PC-9 (cell line): Measurements from ENCODE around the gene SORBS2.

Experiments
- EZH2 ChIP-seq: fragments of 200-600 bp; sonication (generic); IDR thresholded peaks from 2 replicates; pipeline ENCODE4 v1.8.0; 2017; ENCODE audit warnings: antibody characterized with exemption, low read depth
- TF ChIP-seq, protein P1 (sequence below): fragments of 200-600 bp; sonication (generic); conservative IDR thresholded peaks from 2 replicates; pipeline ENCODE4 v1.6.1; 2017; ENCODE audit warnings: mixed run types, antibody characterized with exemption, mild to moderate bottlenecking, moderate library complexity

DNA sequence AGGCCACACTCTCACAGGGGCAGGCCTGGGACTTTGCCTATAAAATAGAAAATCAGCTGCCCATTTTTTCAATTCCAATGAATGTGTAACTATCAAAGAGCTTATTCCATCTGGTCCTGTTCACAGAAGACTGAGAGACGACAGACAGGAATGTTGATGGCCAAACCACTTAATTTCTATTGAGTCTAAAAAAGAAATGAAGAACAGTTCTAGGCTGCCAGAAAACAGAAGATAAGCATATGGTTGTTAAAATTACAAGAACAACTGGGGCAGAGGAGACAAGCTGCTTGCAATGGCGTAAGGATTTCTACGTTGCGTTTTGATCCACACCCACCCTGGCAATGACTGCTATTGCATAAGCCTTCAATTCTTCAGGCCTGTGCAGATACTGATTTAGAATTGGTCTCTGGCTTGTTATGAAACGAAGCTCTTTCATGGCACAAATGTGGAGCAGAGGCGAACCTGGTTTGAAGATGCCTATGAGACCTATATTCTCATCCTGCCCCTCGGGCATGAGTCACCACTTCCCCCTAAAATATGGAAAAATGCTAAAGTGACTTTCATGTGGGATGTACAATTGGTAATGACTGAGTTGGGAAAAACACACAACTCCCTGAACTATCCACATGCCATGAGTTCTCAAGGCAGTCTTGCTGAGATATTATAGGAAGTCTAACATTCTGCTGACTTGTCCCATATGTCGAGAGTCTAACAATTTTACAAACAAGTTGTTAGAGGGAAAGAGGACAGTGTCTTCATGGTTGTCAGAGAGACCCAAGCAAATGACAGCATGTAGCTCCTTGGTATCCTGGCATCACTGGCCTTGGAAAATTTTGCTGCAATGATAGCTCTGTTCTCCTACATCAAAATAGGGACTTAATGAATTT lies 37.9 kb upstream of the SORBS2 start:
- TF ChIP-seq, protein P1, sequence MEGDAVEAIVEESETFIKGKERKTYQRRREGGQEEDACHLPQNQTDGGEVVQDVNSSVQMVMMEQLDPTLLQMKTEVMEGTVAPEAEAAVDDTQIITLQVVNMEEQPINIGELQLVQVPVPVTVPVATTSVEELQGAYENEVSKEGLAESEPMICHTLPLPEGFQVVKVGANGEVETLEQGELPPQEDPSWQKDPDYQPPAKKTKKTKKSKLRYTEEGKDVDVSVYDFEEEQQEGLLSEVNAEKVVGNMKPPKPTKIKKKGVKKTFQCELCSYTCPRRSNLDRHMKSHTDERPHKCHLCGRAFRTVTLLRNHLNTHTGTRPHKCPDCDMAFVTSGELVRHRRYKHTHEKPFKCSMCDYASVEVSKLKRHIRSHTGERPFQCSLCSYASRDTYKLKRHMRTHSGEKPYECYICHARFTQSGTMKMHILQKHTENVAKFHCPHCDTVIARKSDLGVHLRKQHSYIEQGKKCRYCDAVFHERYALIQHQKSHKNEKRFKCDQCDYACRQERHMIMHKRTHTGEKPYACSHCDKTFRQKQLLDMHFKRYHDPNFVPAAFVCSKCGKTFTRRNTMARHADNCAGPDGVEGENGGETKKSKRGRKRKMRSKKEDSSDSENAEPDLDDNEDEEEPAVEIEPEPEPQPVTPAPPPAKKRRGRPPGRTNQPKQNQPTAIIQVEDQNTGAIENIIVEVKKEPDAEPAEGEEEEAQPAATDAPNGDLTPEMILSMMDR: no peak
- TF ChIP-seq EZH2: no peak
